Measurements from ENCODE around the gene NFIC. TPM values are rescaled to one million over a fixed set of nuclear protein-coding genes. Genes with fewer than 3 reads are reported as not detected.

The NFIC gene
- total and polyA plus RNA-seq, 2 experiments from 2014 or later, result 7.8 to 20.9 TPM

- no peak overlapping the region for H3K4me2 ChIP-seq
- no peaks in the 10 kb centered on the region for H3K9me2 ChIP-seq (replicated peaks; ENCODE audit: insufficient read depth)
- TF ChIP-seq EZH2phosphoT487 (IDR thresholded peaks at IDR 0.05; ENCODE audit: low read depth, severe bottlenecking, unreplicated experiment), result no peak
- TF ChIP-seq, protein P1, sequence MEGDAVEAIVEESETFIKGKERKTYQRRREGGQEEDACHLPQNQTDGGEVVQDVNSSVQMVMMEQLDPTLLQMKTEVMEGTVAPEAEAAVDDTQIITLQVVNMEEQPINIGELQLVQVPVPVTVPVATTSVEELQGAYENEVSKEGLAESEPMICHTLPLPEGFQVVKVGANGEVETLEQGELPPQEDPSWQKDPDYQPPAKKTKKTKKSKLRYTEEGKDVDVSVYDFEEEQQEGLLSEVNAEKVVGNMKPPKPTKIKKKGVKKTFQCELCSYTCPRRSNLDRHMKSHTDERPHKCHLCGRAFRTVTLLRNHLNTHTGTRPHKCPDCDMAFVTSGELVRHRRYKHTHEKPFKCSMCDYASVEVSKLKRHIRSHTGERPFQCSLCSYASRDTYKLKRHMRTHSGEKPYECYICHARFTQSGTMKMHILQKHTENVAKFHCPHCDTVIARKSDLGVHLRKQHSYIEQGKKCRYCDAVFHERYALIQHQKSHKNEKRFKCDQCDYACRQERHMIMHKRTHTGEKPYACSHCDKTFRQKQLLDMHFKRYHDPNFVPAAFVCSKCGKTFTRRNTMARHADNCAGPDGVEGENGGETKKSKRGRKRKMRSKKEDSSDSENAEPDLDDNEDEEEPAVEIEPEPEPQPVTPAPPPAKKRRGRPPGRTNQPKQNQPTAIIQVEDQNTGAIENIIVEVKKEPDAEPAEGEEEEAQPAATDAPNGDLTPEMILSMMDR (IDR thresholded peaks at IDR 0.05; ENCODE audit: poor library complexity), result no peak
- DNase-seq (ENCODE audit: low spot score), result no peak
- H3K36me3 ChIP-seq (replicated peaks; ENCODE audit: insufficient read depth, low read depth), result no peaks in the 10 kb centered on the region
- H3K27me3 ChIP-seq, result no peaks in the 10 kb centered on the region
- 98% methylated on average over 31 of the region's 32 CpGs for WGBS (ENCODE audit: low lambda C conversion rate, missing lambda C conversion rate)
- H3K9me3 ChIP-seq (ENCODE audit: low read depth), result no peaks in the 10 kb centered on the region
- peaks cover 32% of the 10 kb centered on the region for H3K79me2 ChIP-seq
- no peak overlapping the region for H2AFZ ChIP-seq
- no peak overlapping the region for H3K27ac ChIP-seq
- H3K4me1 ChIP-seq (ENCODE audit: insufficient read depth), result peaks cover 4% of the 10 kb centered on the region
- H3K4me3 ChIP-seq, result no peak overlapping the region
- no peaks in the 10 kb centered on the region for H4K20me1 ChIP-seq (ENCODE audit: insufficient read depth, poor library complexity, severe bottlenecking)
Measured at GRCh38 chr19:3496392-3497273, 130.2 kb downstream of the NFIC start.

GRCh38 chr19:3497757-3498520, 131.6 kb downstream of the NFIC start:
- Histone ChIP-seq H3K79me2 (peaks cover 32% of the 10 kb centered on the region), H3K4me3 (no peak overlapping the region), H3K36me3 (replicated peaks; ENCODE audit: insufficient read depth, low read depth) (no peaks in the 10 kb centered on the region), H4K20me1 (ENCODE audit: insufficient read depth, poor library complexity, severe bottlenecking) (no peaks in the 10 kb centered on the region), H3K4me1 (ENCODE audit: insufficient read depth) (peaks cover 4% of the 10 kb centered on the region), H3K4me2 (no peak overlapping the region), H3K9me2 (replicated peaks; ENCODE audit: insufficient read depth) (no peaks in the 10 kb centered on the region), H2AFZ (no peak overlapping the region), H3K27ac (no peak overlapping the region), H3K9me3 (ENCODE audit: low read depth) (no peaks in the 10 kb centered on the region), H3K27me3 (no peaks in the 10 kb centered on the region)
- TF ChIP-seq EZH2 (IDR thresholded peaks at IDR 0.05; ENCODE audit: borderline replicate concordance) (no peak), EZH2phosphoT487 (IDR thresholded peaks at IDR 0.05; ENCODE audit: low read depth, severe bottlenecking, unreplicated experiment) (no peak)
- TF ChIP-seq, protein P1 (IDR thresholded peaks at IDR 0.05; ENCODE audit: poor library complexity), result no peak
- no peak for DNase-seq (ENCODE audit: low spot score)
- 95% methylated on average over 5 of the region's 5 CpGs for WGBS (ENCODE audit: low lambda C conversion rate, missing lambda C conversion rate)

- Histone ChIP-seq H3K9me2 (replicated peaks; ENCODE audit: insufficient read depth) (no peaks in the 10 kb centered on the region), H2AFZ (peak overlapping the region; percentile 51), H3K27ac (peak overlapping the region; percentile 91), H3K9me3 (ENCODE audit: low read depth) (no peaks in the 10 kb centered on the region), H3K27me3 (no peaks in the 10 kb centered on the region), H3K4me3 (peak overlapping the region; percentile 32), H4K20me1 (ENCODE audit: insufficient read depth, poor library complexity, severe bottlenecking) (no peaks in the 10 kb centered on the region), H3K36me3 (replicated peaks; ENCODE audit: insufficient read depth, low read depth) (no peaks in the 10 kb centered on the region), H3K4me2 (peak overlapping the region; percentile 65), H3K4me1 (ENCODE audit: insufficient read depth) (peaks cover 4% of the 10 kb centered on the region), H3K79me2 (peaks cover 32% of the 10 kb centered on the region)
- TF ChIP-seq, protein P1 (IDR thresholded peaks at IDR 0.05; ENCODE audit: poor library complexity), result no peak
- TF ChIP-seq EZH2 (IDR thresholded peaks at IDR 0.05; ENCODE audit: borderline replicate concordance), result no peak
- 28% methylated on average over 18 of the region's 18 CpGs for WGBS (ENCODE audit: low lambda C conversion rate, missing lambda C conversion rate)
- DNase-seq (ENCODE audit: low spot score), result no peak
Measured at GRCh38 chr19:3499738-3500428, 133.5 kb downstream of the NFIC start.
